ENCODE results near the gene BTBD2. TPM values are rescaled to one million over a fixed set of nuclear protein-coding genes. Genes with fewer than 3 reads are reported as not detected.

Gene BTBD2
- total and polyA plus RNA-seq, 2 of the 13 experiments (the other 11 are each of a cell fraction or from before 2014, with no cell fraction given) = 28.1 to 45.3 TPM

DNA sequence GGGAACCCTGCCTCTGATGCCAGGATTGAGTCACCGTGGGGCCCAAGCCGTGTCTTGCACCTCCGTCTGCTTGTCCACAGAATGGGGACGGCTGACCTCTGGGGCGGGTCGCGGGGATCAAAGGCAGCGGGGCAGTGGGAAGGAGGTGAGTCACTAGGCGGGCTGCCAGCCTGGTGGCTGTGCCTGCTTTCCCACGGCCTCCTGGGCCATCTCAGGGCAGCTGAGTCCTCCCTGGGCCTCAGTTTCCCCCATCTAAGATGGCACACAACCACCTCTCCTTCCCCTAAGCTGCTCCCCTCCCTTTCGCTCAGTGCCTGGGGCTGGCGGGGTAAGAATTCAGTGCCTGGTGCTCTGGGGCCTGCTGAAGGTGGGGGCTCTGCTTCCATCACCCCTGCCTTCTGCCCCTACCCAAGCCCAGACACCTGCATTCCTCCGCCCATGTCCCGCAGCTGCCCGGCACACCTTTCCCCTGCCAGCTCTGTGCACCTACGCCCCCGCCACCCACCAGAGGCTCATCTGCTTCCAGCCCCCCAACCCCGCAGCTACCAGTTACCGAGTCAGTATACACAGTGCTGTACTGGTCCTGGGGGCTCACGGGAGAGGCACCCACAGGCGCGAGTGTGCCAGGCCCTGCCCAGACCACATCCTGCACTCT lies 32.1 kb upstream of the BTBD2 start:
- peak overlapping the region; percentile 88; the same call in 1 of the 2 replicates for H3K4me2 ChIP-seq (ENCODE audit: low read depth, low read length)
- BruUV-seq (replicated peaks) = no TSS peak
- no peak overlapping the region for H2AFZ ChIP-seq (ENCODE audit: low read length)
- 74% methylated on average over 19 of the region's 22 CpGs for WGBS (ENCODE audit: low lambda C conversion rate)
- in situ Hi-C loops (cut with HindIII; ENCODE audit: extremely low pct_ligation_motif_present, low pct_unique_long_range_greater_than_20kb) = no loop called here
- no peaks in the 10 kb centered on the region for H3K9me3 ChIP-seq (ENCODE audit: low read length)
- no peaks in the 10 kb centered on the region for H3K27me3 ChIP-seq (ENCODE audit: control insufficient read depth in 1 of 2, insufficient read depth in 2 of 2, low read length in 2 of 2)
- H3K4me3 ChIP-seq (replicated peaks in 1 of 3; ENCODE audit: insufficient read depth in 1 of 3, low read depth in 2 of 3, low read length in 3 of 3) = peak overlapping the region in 1 of 3 experiments; percentile 92; a peak in 1 of 6 replicates
- H3K4me1 ChIP-seq (ENCODE audit: insufficient read depth, low read length) = peaks cover 46% of the 10 kb centered on the region
- ChIA-PET CTCF (ENCODE audit: low intra/inter-chr PET ratio, low total read pairs) (no interaction called here), POLR2A (interaction anchor here (1.0 to 1.8 kb wide), 4 partner anchors 8 to 14 kb away, joined by 3 to 9 read pairs (median 6); no protein-coding TSS in a partner anchor)
- no peak overlapping the region for H3K27ac ChIP-seq (ENCODE audit: extremely low read length, insufficient read depth, low read length)
- peaks cover 8 to 28% of the 10 kb centered on the region in 2 experiments for H3K36me3 ChIP-seq (replicated peaks in 1 of 2; ENCODE audit: control insufficient read depth in 1 of 2, insufficient read depth in 2 of 2, low read length in 2 of 2)
- H4K20me1 ChIP-seq (ENCODE audit: insufficient read depth, low read length) = peaks cover 47% of the 10 kb centered on the region
- DNase-seq (ENCODE audit: low spot score) (no peak), FAIRE-seq (no peak), ATAC-seq (no peak)
- H3K79me2 ChIP-seq (ENCODE audit: insufficient read depth, low read length) = peaks cover 34% of the 10 kb centered on the region
- intact Hi-C loops (cut with micrococcal nuclease; ENCODE audit: unreplicated experiment) = no loop called here
- no peak overlapping the region for H3K9ac ChIP-seq (ENCODE audit: insufficient read depth, low read depth, low read length)
- TF ChIP-seq SKI (IDR thresholded peaks at IDR 0.05; ENCODE audit: partially characterized antibody) (peak; percentile 77), KLF13 (CRISPR knock-in tag; IDR thresholded peaks at IDR 0.05) (no peak), KDM5A (IDR thresholded peaks at IDR 0.05; ENCODE audit: borderline replicate concordance, low read length) (no peak), NFKB2 (CRISPR knock-in tag; IDR thresholded peaks at IDR 0.05; ENCODE audit: borderline replicate concordance) (no peak), TBX2 (CRISPR knock-in tag; IDR thresholded peaks at IDR 0.05; ENCODE audit: borderline replicate concordance) (no peak), BHLHE40 (IDR thresholded peaks at IDR 0.05; ENCODE audit: low read length) (no peak), SMAD3 (CRISPR knock-in tag; IDR thresholded peaks at IDR 0.05) (no peak), HMG20A (CRISPR knock-in tag; IDR thresholded peaks at IDR 0.05; ENCODE audit: borderline replicate concordance) (peak; percentile 46; the same call in 1 of the 2 replicates), MEF2D (CRISPR knock-in tag; IDR thresholded peaks at IDR 0.05) (no peak), XBP1 (CRISPR knock-in tag; IDR thresholded peaks at IDR 0.05) (no peak), RXRA (CRISPR knock-in tag; IDR thresholded peaks at IDR 0.05) (peak; percentile 86), PAF1 (CRISPR knock-in tag; IDR thresholded peaks at IDR 0.05) (no peak)
- TF ChIP-seq, protein P1, sequence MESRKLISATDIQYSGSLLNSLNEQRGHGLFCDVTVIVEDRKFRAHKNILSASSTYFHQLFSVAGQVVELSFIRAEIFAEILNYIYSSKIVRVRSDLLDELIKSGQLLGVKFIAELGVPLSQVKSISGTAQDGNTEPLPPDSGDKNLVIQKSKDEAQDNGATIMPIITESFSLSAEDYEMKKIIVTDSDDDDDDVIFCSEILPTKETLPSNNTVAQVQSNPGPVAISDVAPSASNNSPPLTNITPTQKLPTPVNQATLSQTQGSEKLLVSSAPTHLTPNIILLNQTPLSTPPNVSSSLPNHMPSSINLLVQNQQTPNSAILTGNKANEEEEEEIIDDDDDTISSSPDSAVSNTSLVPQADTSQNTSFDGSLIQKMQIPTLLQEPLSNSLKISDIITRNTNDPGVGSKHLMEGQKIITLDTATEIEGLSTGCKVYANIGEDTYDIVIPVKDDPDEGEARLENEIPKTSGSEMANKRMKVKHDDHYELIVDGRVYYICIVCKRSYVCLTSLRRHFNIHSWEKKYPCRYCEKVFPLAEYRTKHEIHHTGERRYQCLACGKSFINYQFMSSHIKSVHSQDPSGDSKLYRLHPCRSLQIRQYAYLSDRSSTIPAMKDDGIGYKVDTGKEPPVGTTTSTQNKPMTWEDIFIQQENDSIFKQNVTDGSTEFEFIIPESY (CRISPR knock-in tag; IDR thresholded peaks at IDR 0.05) = peak; percentile 99
- TF ChIP-seq, protein P2, sequence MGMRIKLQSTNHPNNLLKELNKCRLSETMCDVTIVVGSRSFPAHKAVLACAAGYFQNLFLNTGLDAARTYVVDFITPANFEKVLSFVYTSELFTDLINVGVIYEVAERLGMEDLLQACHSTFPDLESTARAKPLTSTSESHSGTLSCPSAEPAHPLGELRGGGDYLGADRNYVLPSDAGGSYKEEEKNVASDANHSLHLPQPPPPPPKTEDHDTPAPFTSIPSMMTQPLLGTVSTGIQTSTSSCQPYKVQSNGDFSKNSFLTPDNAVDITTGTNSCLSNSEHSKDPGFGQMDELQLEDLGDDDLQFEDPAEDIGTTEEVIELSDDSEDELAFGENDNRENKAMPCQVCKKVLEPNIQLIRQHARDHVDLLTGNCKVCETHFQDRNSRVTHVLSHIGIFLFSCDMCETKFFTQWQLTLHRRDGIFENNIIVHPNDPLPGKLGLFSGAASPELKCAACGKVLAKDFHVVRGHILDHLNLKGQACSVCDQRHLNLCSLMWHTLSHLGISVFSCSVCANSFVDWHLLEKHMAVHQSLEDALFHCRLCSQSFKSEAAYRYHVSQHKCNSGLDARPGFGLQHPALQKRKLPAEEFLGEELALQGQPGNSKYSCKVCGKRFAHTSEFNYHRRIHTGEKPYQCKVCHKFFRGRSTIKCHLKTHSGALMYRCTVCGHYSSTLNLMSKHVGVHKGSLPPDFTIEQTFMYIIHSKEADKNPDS (CRISPR knock-in tag; IDR thresholded peaks at IDR 0.05) = no peak
- TF ChIP-seq, protein P3, sequence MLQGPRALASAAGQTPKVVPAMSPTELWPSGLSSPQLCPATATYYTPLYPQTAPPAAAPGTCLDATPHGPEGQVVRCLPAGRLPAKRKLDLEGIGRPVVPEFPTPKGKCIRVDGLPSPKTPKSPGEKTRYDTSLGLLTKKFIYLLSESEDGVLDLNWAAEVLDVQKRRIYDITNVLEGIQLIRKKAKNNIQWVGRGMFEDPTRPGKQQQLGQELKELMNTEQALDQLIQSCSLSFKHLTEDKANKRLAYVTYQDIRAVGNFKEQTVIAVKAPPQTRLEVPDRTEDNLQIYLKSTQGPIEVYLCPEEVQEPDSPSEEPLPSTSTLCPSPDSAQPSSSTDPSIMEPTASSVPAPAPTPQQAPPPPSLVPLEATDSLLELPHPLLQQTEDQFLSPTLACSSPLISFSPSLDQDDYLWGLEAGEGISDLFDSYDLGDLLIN (CRISPR knock-in tag; IDR thresholded peaks at IDR 0.05; ENCODE audit: borderline replicate concordance) = no peak

All from HepG2 (cell line).